Measurements from ENCODE around the gene ATP11C.
"Not testable (repeated sequence)": the region's sequence is repeated elsewhere in the genome, so short reads cannot be mapped to it uniquely, and the experiment has no call there.

Gene ATP11C

DNA sequence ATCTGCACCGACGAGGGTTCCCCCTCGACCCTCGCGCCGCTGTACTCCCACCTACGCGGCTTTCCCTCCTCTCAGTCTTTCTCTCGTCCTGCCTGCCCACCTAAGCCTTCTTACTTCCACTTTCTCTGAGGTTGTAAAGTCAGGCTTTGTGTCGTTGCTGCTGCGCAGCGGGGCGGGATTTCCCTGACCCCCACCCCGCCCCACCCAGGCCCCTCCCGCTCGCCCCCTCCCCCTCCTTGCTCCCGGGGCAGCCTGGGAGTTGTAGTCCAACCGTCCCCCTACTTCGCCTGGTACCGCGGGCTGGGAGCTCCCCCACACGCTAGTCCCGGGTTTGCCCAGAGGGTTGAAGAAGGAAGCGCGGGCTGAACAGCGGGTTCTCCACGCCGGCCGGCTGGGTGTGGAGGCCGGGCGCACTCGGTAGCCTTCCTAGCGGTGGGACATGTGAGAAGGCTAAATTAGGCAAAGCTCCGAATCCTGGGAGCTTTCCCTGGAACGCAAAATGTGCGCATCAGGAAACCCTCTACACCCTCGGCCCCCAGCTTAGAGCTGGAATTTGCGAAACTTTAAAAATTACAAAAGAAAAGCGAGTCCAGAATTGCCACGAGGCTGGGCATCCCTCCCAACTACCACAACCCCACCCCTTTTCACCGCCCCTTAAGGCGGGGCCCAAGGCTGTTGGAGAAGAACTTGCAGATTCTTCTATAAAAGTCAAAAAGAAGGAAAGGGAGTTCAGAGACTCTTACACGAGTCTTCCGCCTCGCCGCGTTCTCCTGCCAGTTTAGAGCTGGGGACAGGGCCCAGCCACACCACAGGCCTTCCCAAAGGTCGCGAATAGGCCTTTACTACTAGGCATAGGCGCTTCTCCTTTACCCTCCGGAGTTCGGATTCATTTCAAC lies at the start of gene ATP11C:
ATP11C (minus strand) TSS at position 153 of the 896 bp plus-strand sequence. CDS start 1,011 bp downstream, outside the sequence.
- peak; percentile 86 for DNase-seq
- H3K9me3 Mint-ChIP-seq, result no peaks in the 10 kb centered on the region
- H3K27ac Mint-ChIP-seq, result peak within 1 kb of the TSS; percentile 92

DNA sequence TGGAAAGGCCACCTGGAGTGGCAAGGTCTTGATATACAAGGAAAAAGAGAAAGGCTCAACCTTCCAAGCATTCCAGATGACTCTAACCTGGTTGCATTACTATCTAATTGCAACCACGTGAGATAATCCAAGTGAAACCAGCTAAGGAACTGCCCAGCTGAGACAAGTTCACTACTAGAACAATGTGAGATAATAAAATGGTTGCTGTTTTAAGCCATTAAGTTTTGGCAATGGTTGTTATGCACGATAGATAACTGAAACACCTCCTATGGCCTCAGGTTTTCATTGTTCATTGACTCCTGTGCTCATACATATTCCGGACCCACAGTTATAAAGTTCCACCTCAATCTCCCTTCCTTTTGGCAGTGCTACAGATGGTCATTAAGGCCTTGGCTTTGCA lies 41.6 kb upstream of the ATP11C start:
- H3K27ac Mint-ChIP-seq, result no peak overlapping the region
- no peaks in the 10 kb centered on the region for H3K4me1 Mint-ChIP-seq (ENCODE audit: low read depth)
- no peak overlapping the region for H3K4me3 Mint-ChIP-seq
- H3K36me3 Mint-ChIP-seq (ENCODE audit: low read depth), result no peaks in the 10 kb centered on the region
- peaks cover 45% of the 10 kb centered on the region for H3K27me3 Mint-ChIP-seq
- DNase-seq, result no peak
- H3K9me3 Mint-ChIP-seq, result no peaks in the 10 kb centered on the region

More for the DNA sequence above, at the start of gene ATP11C:
- Mint-ChIP-seq H3K4me3 (peak within 1 kb of the TSS; percentile 81), H3K27me3 (peaks cover 17% of the 10 kb centered on the region), H3K4me1 (ENCODE audit: low read depth) (peaks cover 22% of the 10 kb centered on the region), H3K36me3 (ENCODE audit: low read depth) (no peaks in the 10 kb centered on the region)

DNA sequence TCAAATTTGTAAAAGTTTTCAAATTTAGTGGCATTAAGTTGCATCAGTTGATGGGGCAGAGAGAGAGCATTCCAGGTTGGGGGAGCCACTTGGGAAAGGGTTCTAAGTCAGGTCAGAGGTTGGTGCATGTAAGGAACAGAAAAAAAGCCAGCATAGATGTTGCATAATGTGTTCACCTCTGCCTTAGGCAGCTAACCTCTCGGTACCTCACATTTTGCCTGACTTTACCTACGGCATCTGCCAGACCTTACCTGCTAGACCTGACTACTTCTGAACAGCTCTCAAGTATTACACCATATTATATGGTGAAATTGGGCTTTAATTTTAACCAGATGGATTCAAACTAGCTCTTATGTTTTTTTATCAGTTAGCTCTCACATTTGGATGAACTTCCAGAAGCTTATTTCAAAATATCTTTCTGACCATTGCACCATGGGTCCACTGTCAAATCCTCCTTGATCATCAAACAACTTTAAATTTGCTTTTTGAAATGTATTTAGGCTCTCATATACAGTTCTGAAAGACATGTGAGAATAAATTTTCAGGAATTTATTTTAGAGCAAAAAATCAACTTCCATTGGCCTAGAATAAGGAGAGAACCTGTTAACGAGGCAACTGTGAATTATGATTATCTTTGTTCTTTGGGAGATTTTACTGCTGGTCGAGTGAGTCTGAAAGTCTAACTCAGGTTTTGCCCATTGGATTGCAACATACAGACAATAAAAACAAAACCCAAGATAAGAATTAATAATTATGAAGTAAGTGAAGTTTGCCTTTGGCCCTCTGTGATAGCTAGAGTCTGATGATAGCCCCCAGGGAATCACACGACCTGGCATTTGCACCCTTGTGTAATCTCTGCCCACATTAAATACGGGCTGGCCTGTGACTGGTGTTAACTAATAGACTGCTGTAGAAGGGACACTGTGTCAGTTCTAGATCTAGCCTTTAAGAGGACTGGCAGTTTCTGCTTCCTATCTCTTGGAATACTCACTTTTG lies 40.1 kb upstream of the ATP11C start:
- H3K4me1 Mint-ChIP-seq (ENCODE audit: low read depth), result no peaks in the 10 kb centered on the region
- H3K9me3 Mint-ChIP-seq, result no peaks in the 10 kb centered on the region
- no peak overlapping the region for H3K4me3 Mint-ChIP-seq
- H3K27ac Mint-ChIP-seq, result no peak overlapping the region
- DNase-seq, result no peak
- peaks cover 46% of the 10 kb centered on the region for H3K27me3 Mint-ChIP-seq
- H3K36me3 Mint-ChIP-seq (ENCODE audit: low read depth), result no peaks in the 10 kb centered on the region

DNA sequence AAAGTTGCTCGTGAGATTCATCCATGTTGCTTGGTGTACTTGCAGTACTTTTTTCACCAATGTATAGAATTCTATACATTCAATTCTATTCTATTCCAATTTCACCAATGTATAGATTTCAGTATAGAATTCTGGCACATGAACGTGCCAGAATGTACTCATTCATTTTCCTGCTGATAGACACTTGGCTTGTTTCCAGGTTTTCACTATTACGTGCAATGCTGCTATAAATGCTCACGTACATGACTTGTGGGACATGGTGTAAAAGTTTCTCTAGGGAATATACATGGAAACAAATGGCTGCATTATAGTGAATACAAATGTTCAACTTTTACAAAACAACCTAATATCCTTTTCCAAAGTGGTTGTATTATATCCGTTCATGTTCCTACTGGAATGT lies 39.3 kb upstream of the ATP11C start:
- H3K27ac Mint-ChIP-seq, result no peak overlapping the region
- peaks cover 46% of the 10 kb centered on the region for H3K27me3 Mint-ChIP-seq
- DNase-seq, result no peak
- no peak overlapping the region for H3K4me3 Mint-ChIP-seq
- H3K9me3 Mint-ChIP-seq, result no peaks in the 10 kb centered on the region
- H3K4me1 Mint-ChIP-seq (ENCODE audit: low read depth), result no peaks in the 10 kb centered on the region
- no peaks in the 10 kb centered on the region for H3K36me3 Mint-ChIP-seq (ENCODE audit: low read depth)

DNA sequence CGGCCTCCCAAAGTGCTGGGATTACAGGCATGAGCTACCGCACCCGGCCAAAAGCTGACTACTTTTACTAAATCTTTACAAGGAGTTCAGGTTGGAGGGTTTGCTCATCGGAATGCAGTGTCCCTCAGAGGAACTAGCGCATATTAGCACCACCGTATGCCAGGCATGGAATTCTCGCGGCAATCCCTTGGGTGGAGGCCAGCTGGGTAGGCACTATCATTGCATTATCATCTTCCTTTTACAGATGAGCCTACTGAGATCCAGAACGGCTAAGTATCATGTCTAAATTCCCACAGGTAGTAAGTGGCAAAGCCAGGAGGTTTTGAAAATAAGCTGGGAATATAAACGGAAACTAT lies 38.5 kb upstream of the ATP11C start:
- no peaks in the 10 kb centered on the region for H3K36me3 Mint-ChIP-seq (ENCODE audit: low read depth)
- H3K27ac Mint-ChIP-seq, result no peak overlapping the region
- DNase-seq, result no peak
- H3K9me3 Mint-ChIP-seq, result no peaks in the 10 kb centered on the region
- H3K4me3 Mint-ChIP-seq, result no peak overlapping the region
- H3K27me3 Mint-ChIP-seq, result peaks cover 41% of the 10 kb centered on the region
- no peaks in the 10 kb centered on the region for H3K4me1 Mint-ChIP-seq (ENCODE audit: low read depth)

DNA sequence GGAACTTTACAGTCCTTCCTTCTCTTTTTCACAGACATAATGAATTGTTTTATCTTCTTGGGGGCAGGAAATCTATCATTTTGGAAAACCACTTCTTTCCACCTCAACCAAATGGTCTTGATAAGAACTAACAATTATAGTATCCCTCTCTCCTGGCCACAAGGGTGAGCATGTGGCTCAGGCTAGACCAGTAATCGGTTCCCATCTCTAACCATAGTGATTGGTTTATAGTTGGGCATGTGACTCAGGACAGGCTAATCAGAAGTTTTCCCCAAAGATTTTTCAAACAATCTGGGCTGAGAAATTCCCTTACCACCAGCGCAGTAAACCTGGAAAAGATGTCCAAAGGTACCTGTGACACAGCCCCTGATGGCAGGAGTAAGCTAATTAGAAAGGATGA lies 36.4 kb upstream of the ATP11C start:
- Mint-ChIP-seq H3K27ac (no peak overlapping the region), H3K36me3 (ENCODE audit: low read depth) (no peaks in the 10 kb centered on the region), H3K4me1 (ENCODE audit: low read depth) (no peaks in the 10 kb centered on the region), H3K9me3 (no peaks in the 10 kb centered on the region), H3K27me3 (peaks cover 37% of the 10 kb centered on the region), H3K4me3 (no peak overlapping the region)
- DNase-seq, result no peak

DNA sequence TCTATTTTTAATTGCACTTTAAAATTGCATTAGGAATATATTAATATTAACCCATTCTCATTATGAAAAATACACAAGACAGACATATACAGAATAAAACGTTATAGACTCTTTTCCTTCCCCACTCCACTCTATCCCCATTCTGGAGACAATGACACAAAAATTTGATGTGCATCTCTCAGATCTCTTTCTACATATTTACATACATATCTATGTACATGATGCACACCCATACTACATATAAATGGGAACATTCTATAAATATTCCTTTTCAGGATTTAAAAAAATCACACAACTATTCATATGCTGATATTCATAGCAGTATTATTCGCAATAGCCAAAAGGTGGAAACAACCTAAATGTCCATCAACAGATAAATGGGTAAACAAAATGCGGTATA lies 34.9 kb upstream of the ATP11C start:
- Mint-ChIP-seq H3K4me3 (no peak overlapping the region), H3K36me3 (ENCODE audit: low read depth) (no peaks in the 10 kb centered on the region), H3K27me3 (peaks cover 44% of the 10 kb centered on the region), H3K4me1 (ENCODE audit: low read depth) (no peaks in the 10 kb centered on the region), H3K27ac (no peak overlapping the region), H3K9me3 (peaks cover 7% of the 10 kb centered on the region)
- no peak for DNase-seq

DNA sequence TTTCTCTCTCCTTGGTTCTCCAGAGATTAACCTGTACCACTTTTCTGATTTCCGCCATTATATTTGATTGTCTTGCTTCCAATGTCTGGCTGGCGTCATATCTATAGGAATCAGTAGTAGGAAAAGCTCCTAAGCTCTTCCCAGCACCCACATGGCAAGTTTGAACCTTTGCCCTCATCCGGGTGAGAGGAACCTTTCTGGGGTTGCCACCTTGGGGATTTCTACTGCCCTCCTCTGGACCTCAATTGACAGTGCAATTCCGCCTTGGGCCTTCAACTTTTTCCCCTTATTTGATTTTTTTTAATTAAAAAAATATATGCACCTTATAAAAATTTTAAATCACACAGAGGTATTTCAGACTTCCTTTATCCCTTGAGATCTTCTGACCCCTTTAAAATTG lies 34.4 kb upstream of the ATP11C start:
- Mint-ChIP-seq H3K27me3 (peaks cover 42% of the 10 kb centered on the region), H3K4me1 (ENCODE audit: low read depth) (no peaks in the 10 kb centered on the region), H3K27ac (no peak overlapping the region), H3K36me3 (ENCODE audit: low read depth) (no peaks in the 10 kb centered on the region), H3K4me3 (no peak overlapping the region), H3K9me3 (peaks cover 7% of the 10 kb centered on the region)
- DNase-seq, result no peak

DNA sequence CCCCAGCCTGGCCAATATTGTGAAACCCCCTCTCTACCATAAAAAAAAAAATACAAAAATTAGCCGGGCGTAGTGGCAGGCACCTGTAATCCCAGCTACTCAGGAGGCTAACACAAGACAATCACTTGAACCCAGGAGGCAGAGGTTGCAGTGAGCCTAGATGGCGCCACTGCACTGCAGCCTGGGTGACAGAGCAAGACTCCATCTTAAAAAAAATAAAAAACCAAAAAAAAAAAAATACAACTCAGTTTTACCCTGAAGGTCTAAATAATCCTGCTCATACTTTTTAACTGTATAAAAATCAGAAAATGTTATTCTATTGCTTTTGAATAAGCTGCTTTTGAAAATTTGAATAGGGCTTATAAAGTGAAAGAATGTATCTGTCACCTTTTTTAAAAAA lies 33.3 kb upstream of the ATP11C start:
- H3K9me3 Mint-ChIP-seq; H3K4me1 Mint-ChIP-seq (ENCODE audit: low read depth); H3K36me3 Mint-ChIP-seq (ENCODE audit: low read depth); DNase-seq; H3K27ac Mint-ChIP-seq; H3K4me3 Mint-ChIP-seq: not testable (repeated sequence)
- peaks cover 39% of the 10 kb centered on the region for H3K27me3 Mint-ChIP-seq

DNA sequence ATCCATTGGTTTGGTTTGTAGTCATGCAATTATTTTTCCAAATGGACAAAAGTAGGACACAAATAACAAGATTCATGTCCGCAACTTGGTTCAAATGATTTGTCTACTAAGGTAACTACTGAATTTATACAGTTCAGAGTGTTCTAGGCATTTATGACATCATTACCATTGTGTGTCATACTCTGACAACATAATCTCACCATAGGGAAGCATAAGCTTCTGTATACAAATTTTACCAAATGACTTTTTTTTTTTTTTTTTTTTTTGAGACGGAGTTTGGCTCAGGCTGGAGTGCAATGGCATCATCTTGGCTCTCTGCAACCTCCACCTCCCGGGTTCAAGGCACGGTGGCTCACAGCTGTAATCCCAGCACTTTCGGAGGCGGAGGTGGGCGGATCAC lies 32.6 kb upstream of the ATP11C start, which contains the start of gene CXorf66:
CXorf66 (minus strand) TSS at position 101 of the 400 bp plus-strand sequence; CDS start at position 76, 25 bp downstream.
- peaks cover 34% of the 10 kb centered on the region for H3K27me3 Mint-ChIP-seq
- no peaks in the 10 kb centered on the region for H3K4me1 Mint-ChIP-seq (ENCODE audit: low read depth)
- no peak within 1 kb of the TSS for H3K27ac Mint-ChIP-seq
- H3K9me3 Mint-ChIP-seq, result peaks cover 7% of the 10 kb centered on the region
- DNase-seq, result no peak
- no peak within 1 kb of the TSS for H3K4me3 Mint-ChIP-seq
- H3K36me3 Mint-ChIP-seq (ENCODE audit: low read depth), result no peaks in the 10 kb centered on the region

DNA sequence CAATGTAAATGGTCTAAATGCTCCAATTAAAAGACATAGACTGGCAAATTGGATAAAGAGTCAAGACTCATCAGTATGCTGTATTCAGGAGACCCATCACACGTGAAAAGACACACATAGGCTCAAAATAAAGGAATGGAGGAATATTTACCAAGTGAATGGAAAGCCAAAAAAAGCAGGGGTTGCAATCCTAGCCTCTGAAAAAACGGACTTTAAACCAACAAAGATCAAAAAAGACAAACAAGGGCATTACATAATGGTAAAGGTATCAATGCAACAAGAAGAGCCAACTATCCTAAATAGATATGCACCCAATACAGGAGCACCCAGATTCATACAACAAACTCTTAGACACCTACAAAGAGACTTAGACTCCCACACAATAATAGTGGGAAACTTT lies 28.2 kb upstream of the ATP11C start:
- DNase-seq; H3K4me1 Mint-ChIP-seq (ENCODE audit: low read depth); H3K9me3 Mint-ChIP-seq; H3K27ac Mint-ChIP-seq; H3K36me3 Mint-ChIP-seq (ENCODE audit: low read depth); H3K4me3 Mint-ChIP-seq: not testable (repeated sequence)
- H3K27me3 Mint-ChIP-seq, result peaks cover 58% of the 10 kb centered on the region

DNA sequence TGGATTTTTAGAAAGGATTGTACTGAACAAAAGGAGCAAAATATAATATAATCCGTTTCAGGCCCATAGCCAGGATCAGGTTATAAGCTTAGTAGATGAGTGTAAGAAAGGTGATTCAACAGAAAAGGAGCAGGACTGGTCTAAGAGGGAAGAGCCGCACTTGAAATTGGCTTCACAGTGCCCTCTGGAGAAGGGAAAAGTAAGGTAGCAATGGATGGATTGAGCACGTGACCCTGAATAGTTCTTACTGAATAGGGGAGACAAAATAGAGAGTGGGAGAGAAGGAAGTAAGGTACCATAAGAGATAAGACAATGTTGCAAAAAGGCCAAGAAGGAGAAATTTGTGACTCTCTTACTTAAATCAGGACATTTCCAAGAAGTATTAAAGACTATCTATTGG lies 16.9 kb upstream of the ATP11C start:
- Mint-ChIP-seq H3K27me3 (peaks cover 19% of the 10 kb centered on the region), H3K36me3 (ENCODE audit: low read depth) (no peaks in the 10 kb centered on the region), H3K4me3 (no peak overlapping the region), H3K27ac (no peak overlapping the region), H3K9me3 (no peaks in the 10 kb centered on the region), H3K4me1 (ENCODE audit: low read depth) (no peaks in the 10 kb centered on the region)
- no peak for DNase-seq

DNA sequence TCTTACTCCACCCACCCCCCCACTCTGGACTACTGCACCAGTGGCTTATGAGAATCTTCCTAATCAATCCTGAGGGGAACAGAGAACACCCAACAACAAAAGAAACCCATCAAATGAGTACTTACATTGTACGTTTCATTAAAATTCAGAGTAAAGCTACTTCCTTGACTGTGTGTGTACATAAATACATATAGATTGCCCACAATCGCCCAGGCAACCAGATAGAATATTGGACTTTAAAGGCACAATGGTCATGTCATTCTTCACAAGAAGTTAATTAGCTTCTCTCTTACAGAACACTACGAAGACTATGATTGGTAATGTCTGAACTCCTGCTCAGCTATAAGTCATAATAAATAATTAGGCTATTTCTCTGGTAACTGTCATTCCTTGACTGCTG lies 12.2 kb upstream of the ATP11C start:
- no peak overlapping the region for H3K4me3 Mint-ChIP-seq
- no peaks in the 10 kb centered on the region for H3K9me3 Mint-ChIP-seq
- peaks cover 17% of the 10 kb centered on the region for H3K27me3 Mint-ChIP-seq
- no peak for DNase-seq
- H3K27ac Mint-ChIP-seq, result no peak overlapping the region
- no peaks in the 10 kb centered on the region for H3K36me3 Mint-ChIP-seq (ENCODE audit: low read depth)
- H3K4me1 Mint-ChIP-seq (ENCODE audit: low read depth), result no peaks in the 10 kb centered on the region

DNA sequence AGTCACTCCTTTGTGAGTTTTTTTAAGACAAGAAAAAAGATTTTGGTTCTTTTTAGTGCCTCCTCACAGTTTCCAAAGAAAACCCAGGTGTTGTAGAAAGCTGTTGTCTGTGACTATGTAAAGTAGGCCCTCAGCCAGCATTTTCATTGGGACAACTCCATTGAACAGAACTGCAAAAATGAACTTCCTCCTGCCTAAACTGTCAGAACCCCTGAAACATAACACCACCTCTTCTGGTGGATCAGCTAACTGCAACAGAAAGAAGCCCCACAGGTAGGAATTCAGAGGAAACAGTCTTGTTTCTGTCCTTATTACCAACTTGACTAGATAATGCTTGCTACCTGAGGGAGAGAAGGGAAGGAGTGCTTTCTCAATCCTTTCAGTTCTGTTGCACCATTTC lies 3.4 kb upstream of the ATP11C start:
- Mint-ChIP-seq H3K4me3 (no peak overlapping the region), H3K27ac (no peak overlapping the region), H3K36me3 (ENCODE audit: low read depth) (no peaks in the 10 kb centered on the region), H3K27me3 (peaks cover 9% of the 10 kb centered on the region), H3K4me1 (ENCODE audit: low read depth) (peaks cover 5% of the 10 kb centered on the region), H3K9me3 (no peaks in the 10 kb centered on the region)
- no peak for DNase-seq

DNA sequence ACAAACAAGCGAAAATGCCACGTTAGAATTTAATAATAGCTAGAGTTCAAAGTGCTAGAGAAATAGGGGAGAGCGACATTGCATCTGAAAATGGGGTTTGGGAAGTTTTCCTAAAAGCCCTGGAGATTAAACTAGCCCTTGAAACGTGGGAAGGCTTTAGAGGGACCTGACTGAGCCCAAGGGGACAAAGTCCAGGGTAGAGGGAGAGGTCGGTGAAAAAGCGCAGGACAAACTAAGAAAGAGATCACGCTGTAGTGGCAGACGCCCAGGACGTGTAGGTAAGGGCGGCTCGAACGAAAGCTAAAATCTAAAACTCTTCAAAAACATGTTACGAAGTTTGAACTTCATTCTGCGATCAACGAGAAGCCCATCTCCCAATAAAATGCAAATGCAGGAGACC lies 1.1 kb upstream of the ATP11C start:
- no peaks in the 10 kb centered on the region for H3K36me3 Mint-ChIP-seq (ENCODE audit: low read depth)
- H3K27me3 Mint-ChIP-seq, result peaks cover 17% of the 10 kb centered on the region
- peaks cover 22% of the 10 kb centered on the region for H3K4me1 Mint-ChIP-seq (ENCODE audit: low read depth)
- DNase-seq, result no peak
- H3K9me3 Mint-ChIP-seq, result no peaks in the 10 kb centered on the region
- peak overlapping the region; percentile 80 for H3K4me3 Mint-ChIP-seq
- H3K27ac Mint-ChIP-seq, result peak overlapping the region; percentile 92

Data from activated T-cell treated with anti-CD3 and anti-CD28 coated beads, Interleukin-2, amount 50 U/mL, for 24 hours (primary cell).